ENCODE results near the gene TMEM119. TPM values are rescaled to one million over a fixed set of nuclear protein-coding genes. Genes with fewer than 3 reads are reported as not detected.

Gene TMEM119
- total RNA-seq, 1 experiment from 2014 or later: not detected

Other genes starting within 250 kb of the TMEM119 start
- 9.1 and 9.6 TPM in 2 replicates for gene FICD, start 82.8 kb downstream of the TMEM119 start, total RNA-seq (2014; rRNA removed; shearing (Covaris generic))
- gene SART3, start 36.9 kb downstream of the TMEM119 start, total RNA-seq (2014; rRNA removed; shearing (Covaris generic)): 91.8 and 98.9 TPM in 2 replicates
- 71.1 and 91.3 TPM in 2 replicates for gene ISCU, start 35.5 kb downstream of the TMEM119 start, total RNA-seq (2014; rRNA removed; shearing (Covaris generic))
- not detected in 2 replicates for gene SELPLG, start 35.8 kb upstream of the TMEM119 start, total RNA-seq (2014; rRNA removed; shearing (Covaris generic))
- 62.9 and 67.5 TPM in 2 replicates for gene CORO1C, start 133.4 kb upstream of the TMEM119 start, total RNA-seq (2014; rRNA removed; shearing (Covaris generic))

Measured in HT-29 (cell line).